ENCODE results near the gene ME3. TPM values are rescaled to one million over a fixed set of nuclear protein-coding genes. Genes with fewer than 3 reads are reported as not detected.

The ME3 gene
- polyA plus RNA-seq, 1 donor (not counting 4 experiments of a cell fraction or from before 2014, with no cell fraction given): 1.0 TPM

DNA sequence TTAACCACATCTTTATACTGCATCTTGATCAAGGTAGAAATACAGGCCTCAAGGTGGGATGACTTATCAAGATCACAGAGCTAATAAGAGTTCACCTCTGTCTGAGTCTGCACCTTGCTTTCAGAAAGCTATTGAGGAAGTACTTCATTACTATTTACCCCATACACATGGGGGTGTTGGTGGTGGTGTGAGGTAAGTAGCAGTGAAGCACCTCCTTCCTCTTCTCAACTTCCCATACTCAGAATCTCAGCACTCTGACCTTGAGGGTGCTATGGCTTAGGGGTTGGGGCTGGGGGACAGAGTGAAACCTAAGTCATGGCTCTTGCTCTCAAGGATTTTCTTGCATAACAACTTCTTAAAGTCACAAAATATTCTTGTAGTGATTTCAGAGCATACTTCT lies 56.9 kb downstream of the ME3 start:
- H3K9me1 ChIP-seq (ENCODE audit: control insufficient read depth, extremely low read depth, insufficient read depth, low read length): no peaks in the 10 kb centered on the region
- H3K27me3 ChIP-seq (ENCODE audit: control insufficient read depth, extremely low read depth, insufficient read depth, low read length): no peaks in the 10 kb centered on the region
- dilution Hi-C loops (cut with MboI; ENCODE audit: extremely low pct_ligation_motif_present, low sequenced_read_pairs): no loop called here
- H4K20me1 ChIP-seq (ENCODE audit: control insufficient read depth, extremely low read depth, insufficient read depth, low read length): no peaks in the 10 kb centered on the region
- no peak overlapping the region for H3K9ac ChIP-seq (ENCODE audit: control insufficient read depth, extremely low read depth, insufficient read depth, low read length)
- no peak overlapping the region for H3K4me3 ChIP-seq (ENCODE audit: control insufficient read depth in 2 of 3, extremely low read depth in 1 of 3, insufficient read depth in 2 of 3, low read depth in 1 of 3, low read length in 3 of 3)
- H3K4me1 ChIP-seq (ENCODE audit: control insufficient read depth, extremely low read depth, insufficient read depth, low read length): no peaks in the 10 kb centered on the region
- H2AFZ ChIP-seq (ENCODE audit: control insufficient read depth, low read length): no peak overlapping the region
- DNase-seq (ENCODE audit: low read depth, low spot score) (no peak), FAIRE-seq (no peak)
- no peaks in the 10 kb centered on the region for H3K36me3 ChIP-seq (ENCODE audit: control insufficient read depth in 2 of 2, extremely low read depth in 1 of 2, insufficient read depth in 2 of 2, low read length in 2 of 2)
- no peak for TF ChIP-seq EZH2 (IDR thresholded peaks at IDR 0.05; ENCODE audit: low read length)
- TF ChIP-seq, protein P1, sequence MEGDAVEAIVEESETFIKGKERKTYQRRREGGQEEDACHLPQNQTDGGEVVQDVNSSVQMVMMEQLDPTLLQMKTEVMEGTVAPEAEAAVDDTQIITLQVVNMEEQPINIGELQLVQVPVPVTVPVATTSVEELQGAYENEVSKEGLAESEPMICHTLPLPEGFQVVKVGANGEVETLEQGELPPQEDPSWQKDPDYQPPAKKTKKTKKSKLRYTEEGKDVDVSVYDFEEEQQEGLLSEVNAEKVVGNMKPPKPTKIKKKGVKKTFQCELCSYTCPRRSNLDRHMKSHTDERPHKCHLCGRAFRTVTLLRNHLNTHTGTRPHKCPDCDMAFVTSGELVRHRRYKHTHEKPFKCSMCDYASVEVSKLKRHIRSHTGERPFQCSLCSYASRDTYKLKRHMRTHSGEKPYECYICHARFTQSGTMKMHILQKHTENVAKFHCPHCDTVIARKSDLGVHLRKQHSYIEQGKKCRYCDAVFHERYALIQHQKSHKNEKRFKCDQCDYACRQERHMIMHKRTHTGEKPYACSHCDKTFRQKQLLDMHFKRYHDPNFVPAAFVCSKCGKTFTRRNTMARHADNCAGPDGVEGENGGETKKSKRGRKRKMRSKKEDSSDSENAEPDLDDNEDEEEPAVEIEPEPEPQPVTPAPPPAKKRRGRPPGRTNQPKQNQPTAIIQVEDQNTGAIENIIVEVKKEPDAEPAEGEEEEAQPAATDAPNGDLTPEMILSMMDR (optimal IDR thresholded peaks at IDR 0.05 in 1 of 3, IDR thresholded peaks at IDR 0.05 in 1 of 3, conservative IDR thresholded peaks at IDR 0.05 in 1 of 3; ENCODE audit: extremely low read depth in 1 of 3, insufficient read depth in 2 of 3, low read length in 3 of 3): no peak
- no peaks in the 10 kb centered on the region for H3K9me3 ChIP-seq (ENCODE audit: control insufficient read depth, low read depth, low read length)
- H3K79me2 ChIP-seq (ENCODE audit: control insufficient read depth, insufficient read depth, low read length): no peaks in the 10 kb centered on the region
- H3K4me2 ChIP-seq (ENCODE audit: control insufficient read depth, extremely low read depth, insufficient read depth, low read depth, low read length): no peak overlapping the region
- H3K27ac ChIP-seq (ENCODE audit: control insufficient read depth, insufficient read depth, low read length): no peak overlapping the region

DNA sequence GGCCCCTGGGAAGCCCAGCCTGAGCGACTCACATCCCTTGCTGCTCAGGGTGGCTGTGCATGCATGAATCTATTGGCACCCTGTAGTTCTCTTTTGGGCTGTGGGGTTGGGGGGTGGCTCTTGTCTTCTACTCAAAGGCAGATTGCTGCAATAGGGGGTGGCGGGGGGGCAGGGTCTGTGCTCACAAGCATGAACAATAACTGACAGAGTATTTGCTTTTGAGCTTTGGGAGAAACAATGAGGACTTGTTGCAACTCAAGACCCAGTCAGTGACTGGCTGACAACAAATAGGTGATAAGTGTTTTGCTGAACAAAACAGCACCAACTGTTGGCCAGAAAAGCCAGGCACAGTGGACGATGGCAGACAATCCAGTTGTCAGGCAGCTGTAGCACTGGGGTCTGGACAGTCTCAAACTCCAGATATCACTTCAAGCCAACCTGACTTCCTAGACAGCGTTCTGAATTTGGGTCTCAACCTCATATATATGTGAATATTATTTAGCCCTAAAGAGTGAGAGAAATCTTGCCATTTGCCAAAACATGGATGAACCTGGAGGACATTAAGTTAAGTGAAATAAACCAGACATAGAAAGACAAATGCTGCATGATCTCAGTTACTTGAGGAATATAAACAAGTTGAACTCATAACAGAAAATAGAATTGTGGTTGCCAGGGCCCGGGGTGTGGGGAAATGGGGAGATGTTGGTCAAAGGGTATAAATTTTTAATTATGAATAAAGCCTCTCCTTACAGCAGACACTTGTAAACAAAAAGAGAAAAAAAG lies 61.7 kb downstream of the ME3 start:
- DNase-seq (ENCODE audit: low read depth, low spot score) (no peak), FAIRE-seq (no peak)
- H3K36me3 ChIP-seq (ENCODE audit: control insufficient read depth in 2 of 2, extremely low read depth in 1 of 2, insufficient read depth in 2 of 2, low read length in 2 of 2): no peaks in the 10 kb centered on the region

More for the DNA sequence above, 61.7 kb downstream of the ME3 start:
- no peak for TF ChIP-seq EZH2 (IDR thresholded peaks at IDR 0.05; ENCODE audit: low read length)
- TF ChIP-seq, protein P1 (optimal IDR thresholded peaks at IDR 0.05 in 1 of 3, IDR thresholded peaks at IDR 0.05 in 1 of 3, conservative IDR thresholded peaks at IDR 0.05 in 1 of 3; ENCODE audit: extremely low read depth in 1 of 3, insufficient read depth in 2 of 3, low read length in 3 of 3): no peak
- no peaks in the 10 kb centered on the region for H3K9me1 ChIP-seq (ENCODE audit: control insufficient read depth, extremely low read depth, insufficient read depth, low read length)
- no peak overlapping the region for H3K4me2 ChIP-seq (ENCODE audit: control insufficient read depth, extremely low read depth, insufficient read depth, low read depth, low read length)
- dilution Hi-C loops (cut with MboI; ENCODE audit: extremely low pct_ligation_motif_present, low sequenced_read_pairs): no loop called here
- no peaks in the 10 kb centered on the region for H3K9me3 ChIP-seq (ENCODE audit: control insufficient read depth, low read depth, low read length)
- no peak overlapping the region for H3K9ac ChIP-seq (ENCODE audit: control insufficient read depth, extremely low read depth, insufficient read depth, low read length)
- H3K27me3 ChIP-seq (ENCODE audit: control insufficient read depth, extremely low read depth, insufficient read depth, low read length): no peaks in the 10 kb centered on the region
- no peaks in the 10 kb centered on the region for H4K20me1 ChIP-seq (ENCODE audit: control insufficient read depth, extremely low read depth, insufficient read depth, low read length)
- H3K4me1 ChIP-seq (ENCODE audit: control insufficient read depth, extremely low read depth, insufficient read depth, low read length): peaks cover 19% of the 10 kb centered on the region
- H2AFZ ChIP-seq (ENCODE audit: control insufficient read depth, low read length): no peak overlapping the region
- no peaks in the 10 kb centered on the region for H3K79me2 ChIP-seq (ENCODE audit: control insufficient read depth, insufficient read depth, low read length)
- no peak overlapping the region for H3K27ac ChIP-seq (ENCODE audit: control insufficient read depth, insufficient read depth, low read length)
- H3K4me3 ChIP-seq (ENCODE audit: control insufficient read depth in 2 of 3, extremely low read depth in 1 of 3, insufficient read depth in 2 of 3, low read depth in 1 of 3, low read length in 3 of 3): no peak overlapping the region
